K562 (cell line): ENCODE measurements around the gene ZC3H10. TPM values are rescaled to one million over a fixed set of nuclear protein-coding genes. Genes with fewer than 3 reads are reported as not detected.
A peak's percentile ranks its signal among the peaks of the same experiment; 100 is the strongest.

Experiments
- CGGBP1 ChIP-seq: fragments of 250-450 bp; sonication (Bioruptor Pico); IDR thresholded peaks from 2 replicates; pipeline ENCODE4 v1.9.0; 2021; ENCODE audit warnings: mild to moderate bottlenecking
- E2F6 ChIP-seq, 2 experiments: IDR thresholded peaks; 2 replicates each; pipeline ENCODE4 v1.6.1; 2011; ENCODE audit warnings: borderline replicate concordance in 1 of 2, control low read depth in 1 of 2, low read depth in 1 of 2, low read length in 1 of 2, mild to moderate bottlenecking in 1 of 2, mixed read lengths in 1 of 2, moderate library complexity in 1 of 2; ENCODE audit not compliant: insufficient read depth in 1 of 2, insufficient read length in 1 of 2, poor library complexity in 1 of 2, severe bottlenecking in 1 of 2; ENCODE audit errors: extremely low read depth in 1 of 2
- FOS ChIP-seq: IDR thresholded peaks from 3 replicates; pipeline ENCODE4 v1.6.1; 2011; ENCODE audit not compliant: insufficient read length; ENCODE audit errors: extremely low read depth
- GATAD2B ChIP-seq: fragments of 450-650 bp; IDR thresholded peaks from 2 replicates; pipeline ENCODE4 v1.6.1; 2017; ENCODE audit warnings: mild to moderate bottlenecking, borderline replicate concordance
- ILF3 ChIP-seq: fragments of 450-650 bp; IDR thresholded peaks from 2 replicates; pipeline ENCODE4 v1.6.1; 2018; ENCODE audit warnings: antibody characterized with exemption, mild to moderate bottlenecking, moderate library complexity, borderline replicate concordance
- MED1 ChIP-seq: sonication (generic); formaldehyde crosslinking; IDR thresholded peaks from 2 replicates; pipeline ENCODE4 v1.8.1; 2023; ENCODE audit warnings: missing genetic modification reagents, borderline replicate concordance
- NCOA2 ChIP-seq, 2 experiments: fragments of 450-650 bp; IDR thresholded peaks; 2 replicates each; pipeline ENCODE4 v1.6.1; 2018; ENCODE audit warnings: mild to moderate bottlenecking in 2 of 2, moderate library complexity in 1 of 2; ENCODE audit not compliant: partially characterized antibody in 2 of 2
- NRF1 ChIP-seq, 2 experiments: fragments of 450-650 bp; IDR thresholded peaks in 1 of 2; conservative IDR thresholded peaks in 1 of 2; 2 replicates each; pipeline ENCODE4 v1.6.1; 2014; ENCODE audit warnings: mild to moderate bottlenecking in 2 of 2
- PRPF4 ChIP-seq: fragments of 200-400 bp; formaldehyde crosslinking; IDR thresholded peaks from one replicate; pipeline ENCODE4 v1.6.1; 2017; ENCODE audit warnings: low read length, low read depth, mild to moderate bottlenecking; ENCODE audit not compliant: insufficient read depth, poor library complexity, severe bottlenecking
- PTBP1 ChIP-seq: fragments of 200-400 bp; formaldehyde crosslinking; IDR thresholded peaks from 2 replicates; pipeline ENCODE4 v1.6.1; 2017; ENCODE audit warnings: low read depth, low read length
- RB1 ChIP-seq: fragments of 450-650 bp; IDR thresholded peaks from 2 replicates; pipeline ENCODE4 v1.6.1; 2017; ENCODE audit warnings: low read depth, mild to moderate bottlenecking
- RBFOX2 ChIP-seq: fragments of 200-400 bp; formaldehyde crosslinking; IDR thresholded peaks from 2 replicates; pipeline ENCODE4 v1.6.1; 2017; ENCODE audit warnings: low read depth, mild to moderate bottlenecking, low read length, moderate library complexity
- RBM15 ChIP-seq: fragments of 200-400 bp; formaldehyde crosslinking; IDR thresholded peaks from 2 replicates; pipeline ENCODE4 v1.6.1; 2018; ENCODE audit warnings: mild to moderate bottlenecking, low read length, moderate library complexity; ENCODE audit not compliant: insufficient read depth
- RHOXF2B ChIP-seq: fragments of 250-450 bp; sonication (Bioruptor Pico); conservative IDR thresholded peaks from 2 replicates; pipeline ENCODE4 v1.5.1; 2021
- SMAD3 ChIP-seq: fragments of 450-650 bp; formaldehyde crosslinking; conservative IDR thresholded peaks from 2 replicates; pipeline ENCODE4 v1.4.0; 2020; ENCODE audit warnings: mild to moderate bottlenecking
- SOX6 ChIP-seq: fragments of 450-650 bp; IDR thresholded peaks from 2 replicates; pipeline ENCODE4 v1.6.1; 2014; ENCODE audit warnings: mild to moderate bottlenecking
- TGIF2 ChIP-seq: sonication (generic); formaldehyde crosslinking; IDR thresholded peaks from 2 replicates; pipeline ENCODE4 v1.8.1; 2022; ENCODE audit warnings: mild to moderate bottlenecking, missing genetic modification reagents, moderate library complexity
- THRAP3 ChIP-seq: fragments of 450-650 bp; IDR thresholded peaks from 2 replicates; pipeline ENCODE4 v1.6.1; 2016; ENCODE audit warnings: mild to moderate bottlenecking, inconsistent platforms, borderline replicate concordance
- ZEB2 ChIP-seq: fragments of 450-650 bp; IDR thresholded peaks from 2 replicates; pipeline ENCODE4 v1.6.1; 2016
- ZNF124 ChIP-seq: sonication (generic); formaldehyde crosslinking; IDR thresholded peaks from 2 replicates; pipeline ENCODE4 v1.8.1; 2022; ENCODE audit warnings: missing genetic modification reagents
- ZNF384 ChIP-seq: IDR thresholded peaks from 2 replicates; pipeline ENCODE4 v1.6.1; 2012; ENCODE audit warnings: low read depth, low read length, improper control_type of control experiment
- ZNF41 ChIP-seq: fragments of 250-450 bp; sonication (Bioruptor Pico); conservative IDR thresholded peaks from 2 replicates; pipeline ENCODE4 v1.4.0; 2020; ENCODE audit warnings: mild to moderate bottlenecking
- ZNF444 ChIP-seq: fragments of 250-450 bp; sonication (Bioruptor Pico); IDR thresholded peaks from 2 replicates; pipeline ENCODE4 v1.4.0; 2020; ENCODE audit warnings: mild to moderate bottlenecking, moderate library complexity
- ZNF583 ChIP-seq: fragments of 250-450 bp; sonication (Bioruptor Pico); IDR thresholded peaks from 2 replicates; pipeline ENCODE4 v1.4.0; 2020
- polyA plus RNA-seq, 8 experiments: library from polyadenylated mRNA; depleted of rRNA in 4 of 8; stranded (reverse) in 5 of 8; unstranded in 3 of 8; fragments of >200 nt; fragmentation: Nextera tagmentation in 2 of 8; fragmentation: Illumina TruSeq in 1 of 8; extraction: Ambion mirVana in 2 of 8; extraction: Trizol in 1 of 8; gene quantifications; 2 replicates each; pipeline versions ENCODE4 v1.2.1 to v1.2.3, GENCODE V29; 2011 to 2014; ENCODE audit warnings: inconsistent platforms in 1 of 8, missing spikeins in 1 of 8
- total RNA-seq, 7 experiments: library from RNA; depleted of rRNA in 6 of 7; stranded (reverse); fragments of >200 nt in 6 of 7; fragmentation: Illumina TruSeq in 2 of 7; extraction: Trizol in 2 of 7; gene quantifications; 2 replicates each; pipeline versions ENCODE4 v1.2.1 to v1.2.3, GENCODE V29; 2011 to 2021; ENCODE audit warnings: low replicate concordance in 1 of 7
- TF ChIP-seq, protein P1 (sequence below): sonication (generic); formaldehyde crosslinking; IDR thresholded peaks from 2 replicates; pipeline ENCODE4 v1.8.1; 2022; ENCODE audit warnings: missing genetic modification reagents
- TF ChIP-seq, protein P2 (sequence below): fragments of 250-450 bp; sonication (Bioruptor Pico); IDR thresholded peaks from 2 replicates; pipeline ENCODE4 v1.8.0; 2021; ENCODE audit warnings: moderate library complexity, mild to moderate bottlenecking, inconsistent platforms

ZC3H10 gene
- total and polyA plus RNA-seq, 9 of the 15 experiments (the other 6 are each of a cell fraction or from before 2014, with no cell fraction given), result 0.31 to 4.1 (median 1.6) TPM

DNA sequence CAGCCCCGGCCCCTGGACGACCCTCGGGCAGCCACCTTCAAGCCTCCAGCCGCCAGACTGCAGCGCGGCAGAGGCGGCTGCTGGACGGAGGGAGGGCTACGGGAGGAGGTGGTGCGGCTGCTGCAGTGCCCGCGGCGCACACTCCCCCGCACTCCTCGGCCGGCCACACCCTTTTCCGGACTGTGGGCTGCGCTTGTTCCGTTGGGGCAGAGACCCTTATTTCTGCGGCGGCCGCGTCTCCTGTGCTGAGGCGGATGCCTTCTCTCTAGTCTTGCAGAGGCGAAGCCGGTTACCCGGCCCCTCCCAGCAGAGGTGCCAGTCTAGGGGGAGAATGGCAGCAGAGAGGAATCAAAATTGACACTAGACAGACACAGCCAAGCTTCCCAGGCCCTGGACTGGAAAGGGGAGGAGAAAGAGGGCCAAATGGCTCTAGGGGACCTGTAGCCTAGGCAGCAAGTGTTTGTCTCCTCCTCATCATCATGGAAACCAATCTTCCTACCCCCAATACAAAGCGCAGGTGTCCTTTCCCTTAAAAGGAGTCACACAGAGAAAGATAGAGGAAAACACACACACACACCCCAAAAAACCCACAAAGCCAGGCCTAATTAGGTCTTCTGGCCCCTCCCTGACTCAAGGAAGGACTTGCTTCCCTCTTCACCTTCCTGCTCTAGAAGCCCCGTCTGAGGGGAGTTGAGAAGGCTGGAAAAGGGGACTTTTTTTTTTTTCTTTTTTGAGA lies 11.3 kb downstream of the ZC3H10 start (continued):
- peak in 1 of 2 experiments; percentile 30 for TF ChIP-seq E2F6 (IDR thresholded peaks at IDR 0.05; ENCODE audit: borderline replicate concordance in 1 of 2, extremely low read depth in 1 of 2, insufficient read depth in 1 of 2, insufficient read length in 1 of 2, low read depth in 1 of 2, low read length in 1 of 2, poor library complexity in 1 of 2, severe bottlenecking in 1 of 2)
- TF ChIP-seq ZNF41 (CRISPR knock-in tag), result no peak
- no peak for TF ChIP-seq FOS
- peak; percentile 86 for TF ChIP-seq RBFOX2
- TF ChIP-seq RBM15, result no peak
- TF ChIP-seq ZNF124 (CRISPR knock-in tag), result no peak
- no peak for TF ChIP-seq ILF3
- peak; percentile 65 for TF ChIP-seq SOX6
- TF ChIP-seq ZNF444 (CRISPR knock-in tag), result no peak
- no peak for TF ChIP-seq NCOA2 (IDR thresholded peaks at IDR 0.05; ENCODE audit: partially characterized antibody in 2 of 2)
- TF ChIP-seq, protein P1, sequence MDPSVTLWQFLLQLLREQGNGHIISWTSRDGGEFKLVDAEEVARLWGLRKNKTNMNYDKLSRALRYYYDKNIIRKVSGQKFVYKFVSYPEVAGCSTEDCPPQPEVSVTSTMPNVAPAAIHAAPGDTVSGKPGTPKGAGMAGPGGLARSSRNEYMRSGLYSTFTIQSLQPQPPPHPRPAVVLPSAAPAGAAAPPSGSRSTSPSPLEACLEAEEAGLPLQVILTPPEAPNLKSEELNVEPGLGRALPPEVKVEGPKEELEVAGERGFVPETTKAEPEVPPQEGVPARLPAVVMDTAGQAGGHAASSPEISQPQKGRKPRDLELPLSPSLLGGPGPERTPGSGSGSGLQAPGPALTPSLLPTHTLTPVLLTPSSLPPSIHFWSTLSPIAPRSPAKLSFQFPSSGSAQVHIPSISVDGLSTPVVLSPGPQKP (CRISPR knock-in tag), result no peak
- peak; percentile 37; the same call in 1 of the 2 replicates for TF ChIP-seq RB1
- TF ChIP-seq MED1 (CRISPR knock-in tag), result no peak
- no peak for TF ChIP-seq PRPF4
- no peak for TF ChIP-seq RHOXF2B (CRISPR knock-in tag)
- TF ChIP-seq NRF1 (conservative IDR thresholded peaks at IDR 0.05 in 1 of 2, IDR thresholded peaks at IDR 0.05 in 1 of 2), result peak; percentile 80 to 82
- TF ChIP-seq GATAD2B, result no peak
- TF ChIP-seq ZEB2, result no peak
- TF ChIP-seq THRAP3, result no peak
- peak; percentile 45; the same call in 1 of the 2 replicates for TF ChIP-seq ZNF583 (CRISPR knock-in tag)
- TF ChIP-seq PTBP1, result no peak
- TF ChIP-seq, protein P2, sequence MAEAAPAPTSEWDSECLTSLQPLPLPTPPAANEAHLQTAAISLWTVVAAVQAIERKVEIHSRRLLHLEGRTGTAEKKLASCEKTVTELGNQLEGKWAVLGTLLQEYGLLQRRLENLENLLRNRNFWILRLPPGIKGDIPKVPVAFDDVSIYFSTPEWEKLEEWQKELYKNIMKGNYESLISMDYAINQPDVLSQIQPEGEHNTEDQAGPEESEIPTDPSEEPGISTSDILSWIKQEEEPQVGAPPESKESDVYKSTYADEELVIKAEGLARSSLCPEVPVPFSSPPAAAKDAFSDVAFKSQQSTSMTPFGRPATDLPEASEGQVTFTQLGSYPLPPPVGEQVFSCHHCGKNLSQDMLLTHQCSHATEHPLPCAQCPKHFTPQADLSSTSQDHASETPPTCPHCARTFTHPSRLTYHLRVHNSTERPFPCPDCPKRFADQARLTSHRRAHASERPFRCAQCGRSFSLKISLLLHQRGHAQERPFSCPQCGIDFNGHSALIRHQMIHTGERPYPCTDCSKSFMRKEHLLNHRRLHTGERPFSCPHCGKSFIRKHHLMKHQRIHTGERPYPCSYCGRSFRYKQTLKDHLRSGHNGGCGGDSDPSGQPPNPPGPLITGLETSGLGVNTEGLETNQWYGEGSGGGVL (CRISPR knock-in tag), result no peak
- no peak for TF ChIP-seq ZNF384
- 0 out of 2 replicates have a peak, but pooled peaks have one; percentile 37 for TF ChIP-seq SMAD3
- no peak for TF ChIP-seq TGIF2 (CRISPR knock-in tag)
- no peak for TF ChIP-seq CGGBP1
